T-helper 1 cell treated with Interleukin-12 subunit alpha and Interleukin-12 subunit beta and Interleukin-4 antibody, amounts not matched to agents 30 μg/mL and 1 μg/mL, for 36 hours (primary cell): Measurements from ENCODE around the gene TIAM1.

ENCODE experiments used
- H3K27ac Mint-ChIP-seq: one replicate; pipeline ENCODE4 v1.8.0; 2021; ENCODE audit warnings: mild to moderate bottlenecking, mixed read lengths
- H3K27me3 Mint-ChIP-seq: one replicate; pipeline ENCODE4 v1.8.0; 2021; ENCODE audit warnings: low read depth, mixed read lengths
- H3K36me3 Mint-ChIP-seq: one replicate; pipeline ENCODE4 v1.8.0; 2021; ENCODE audit warnings: low read depth, mixed read lengths
- H3K4me1 Mint-ChIP-seq: one replicate; pipeline ENCODE4 v1.8.0; 2021; ENCODE audit warnings: low read depth, mixed read lengths
- H3K4me3 Mint-ChIP-seq: one replicate; pipeline ENCODE4 v1.8.0; 2021; ENCODE audit warnings: mild to moderate bottlenecking, moderate library complexity, mixed read lengths
- H3K9me3 Mint-ChIP-seq: one replicate; pipeline ENCODE4 v1.8.0; 2021; ENCODE audit warnings: mixed read lengths

Gene TIAM1

GRCh38 chr21:31332525-31332924, 11.5 kb downstream of the TIAM1 start:
- peaks cover 77% of the 10 kb centered on the region for H3K36me3 Mint-ChIP-seq
- H3K4me1 Mint-ChIP-seq, result peaks cover 50% of the 10 kb centered on the region
- peak overlapping the region; percentile 31 for H3K4me3 Mint-ChIP-seq
- no peak overlapping the region for H3K27ac Mint-ChIP-seq
- H3K27me3 Mint-ChIP-seq, result peaks cover 3% of the 10 kb centered on the region
- peaks cover 4% of the 10 kb centered on the region for H3K9me3 Mint-ChIP-seq

- peaks cover 3% of the 10 kb centered on the region for H3K27me3 Mint-ChIP-seq
- peaks cover 4% of the 10 kb centered on the region for H3K9me3 Mint-ChIP-seq
- peaks cover 49% of the 10 kb centered on the region for H3K4me1 Mint-ChIP-seq
- H3K36me3 Mint-ChIP-seq, result peaks cover 73% of the 10 kb centered on the region
- no peak overlapping the region for H3K4me3 Mint-ChIP-seq
- no peak overlapping the region for H3K27ac Mint-ChIP-seq
These were observed 12.8 kb downstream of the TIAM1 start for GRCh38 chr21:31331231-31331630.

- H3K27ac Mint-ChIP-seq, result no peak overlapping the region
- H3K4me3 Mint-ChIP-seq, result no peak overlapping the region
- peaks cover 4% of the 10 kb centered on the region for H3K9me3 Mint-ChIP-seq
- peaks cover 73% of the 10 kb centered on the region for H3K36me3 Mint-ChIP-seq
- peaks cover 49% of the 10 kb centered on the region for H3K4me1 Mint-ChIP-seq
- peaks cover 3% of the 10 kb centered on the region for H3K27me3 Mint-ChIP-seq
These were observed 13.9 kb downstream of the TIAM1 start for GRCh38 chr21:31330144-31330483.

GRCh38 chr21:31329456-31330143, 14.5 kb downstream of the TIAM1 start:
- H3K4me3 Mint-ChIP-seq, result no peak overlapping the region
- H3K27ac Mint-ChIP-seq, result no peak overlapping the region
- peaks cover 3% of the 10 kb centered on the region for H3K27me3 Mint-ChIP-seq
- H3K36me3 Mint-ChIP-seq, result peaks cover 71% of the 10 kb centered on the region
- H3K9me3 Mint-ChIP-seq, result peaks cover 4% of the 10 kb centered on the region
- H3K4me1 Mint-ChIP-seq, result peaks cover 47% of the 10 kb centered on the region

- Mint-ChIP-seq H3K27ac (peak overlapping the region; percentile 77), H3K9me3 (peaks cover 4% of the 10 kb centered on the region), H3K4me3 (peak overlapping the region; percentile 66), H3K27me3 (peaks cover 3% of the 10 kb centered on the region), H3K4me1 (peaks cover 33% of the 10 kb centered on the region), H3K36me3 (peaks cover 64% of the 10 kb centered on the region)
These were observed 17.4 kb downstream of the TIAM1 start for GRCh38 chr21:31326522-31327242.

GRCh38 chr21:31318971-31319370, 25.1 kb downstream of the TIAM1 start:
- no peaks in the 10 kb centered on the region for H3K9me3 Mint-ChIP-seq
- H3K27ac Mint-ChIP-seq, result no peak overlapping the region
- peaks cover 13% of the 10 kb centered on the region for H3K36me3 Mint-ChIP-seq
- no peaks in the 10 kb centered on the region for H3K27me3 Mint-ChIP-seq
- H3K4me1 Mint-ChIP-seq, result peaks cover 17% of the 10 kb centered on the region
- no peak overlapping the region for H3K4me3 Mint-ChIP-seq

- H3K4me3 Mint-ChIP-seq, result no peak overlapping the region
- no peak overlapping the region for H3K27ac Mint-ChIP-seq
- H3K36me3 Mint-ChIP-seq, result peaks cover 8% of the 10 kb centered on the region
- H3K4me1 Mint-ChIP-seq, result peaks cover 17% of the 10 kb centered on the region
- H3K27me3 Mint-ChIP-seq, result no peaks in the 10 kb centered on the region
- H3K9me3 Mint-ChIP-seq, result no peaks in the 10 kb centered on the region
These were observed 26.4 kb downstream of the TIAM1 start for GRCh38 chr21:31317688-31318087.

- H3K4me3 Mint-ChIP-seq, result no peak overlapping the region
- H3K36me3 Mint-ChIP-seq, result peaks cover 6% of the 10 kb centered on the region
- no peak overlapping the region for H3K27ac Mint-ChIP-seq
- H3K27me3 Mint-ChIP-seq, result no peaks in the 10 kb centered on the region
- no peaks in the 10 kb centered on the region for H3K9me3 Mint-ChIP-seq
- H3K4me1 Mint-ChIP-seq, result peaks cover 17% of the 10 kb centered on the region
These were observed 27.4 kb downstream of the TIAM1 start for GRCh38 chr21:31316488-31317169.

GRCh38 chr21:31316072-31316471, 28.0 kb downstream of the TIAM1 start:
- peaks cover 17% of the 10 kb centered on the region for H3K4me1 Mint-ChIP-seq
- no peak overlapping the region for H3K27ac Mint-ChIP-seq
- no peaks in the 10 kb centered on the region for H3K9me3 Mint-ChIP-seq
- no peak overlapping the region for H3K4me3 Mint-ChIP-seq
- no peaks in the 10 kb centered on the region for H3K27me3 Mint-ChIP-seq
- H3K36me3 Mint-ChIP-seq, result peaks cover 9% of the 10 kb centered on the region

- H3K9me3 Mint-ChIP-seq, result no peaks in the 10 kb centered on the region
- no peak overlapping the region for H3K27ac Mint-ChIP-seq
- H3K4me3 Mint-ChIP-seq, result no peak overlapping the region
- peaks cover 3% of the 10 kb centered on the region for H3K4me1 Mint-ChIP-seq
- H3K36me3 Mint-ChIP-seq, result peaks cover 15% of the 10 kb centered on the region
- H3K27me3 Mint-ChIP-seq, result no peaks in the 10 kb centered on the region
These were observed 33.3 kb downstream of the TIAM1 start for GRCh38 chr21:31310750-31311149.

GRCh38 chr21:31308584-31308983, 35.5 kb downstream of the TIAM1 start:
- H3K27ac Mint-ChIP-seq, result no peak overlapping the region
- no peak overlapping the region for H3K4me3 Mint-ChIP-seq
- H3K4me1 Mint-ChIP-seq, result peaks cover 8% of the 10 kb centered on the region
- no peaks in the 10 kb centered on the region for H3K9me3 Mint-ChIP-seq
- peaks cover 24% of the 10 kb centered on the region for H3K36me3 Mint-ChIP-seq
- no peaks in the 10 kb centered on the region for H3K27me3 Mint-ChIP-seq

GRCh38 chr21:31305888-31306287, 38.2 kb downstream of the TIAM1 start:
- Mint-ChIP-seq H3K36me3 (peaks cover 18% of the 10 kb centered on the region), H3K27ac (no peak overlapping the region), H3K27me3 (no peaks in the 10 kb centered on the region), H3K9me3 (no peaks in the 10 kb centered on the region), H3K4me1 (peaks cover 9% of the 10 kb centered on the region), H3K4me3 (no peak overlapping the region)

GRCh38 chr21:31299291-31300147, 44.5 kb downstream of the TIAM1 start:
- Mint-ChIP-seq H3K27ac (no peak overlapping the region), H3K4me1 (peaks cover 15% of the 10 kb centered on the region), H3K36me3 (peaks cover 19% of the 10 kb centered on the region), H3K9me3 (no peaks in the 10 kb centered on the region), H3K4me3 (no peak overlapping the region), H3K27me3 (no peaks in the 10 kb centered on the region)

GRCh38 chr21:31298618-31299269, 45.3 kb downstream of the TIAM1 start:
- Mint-ChIP-seq H3K4me3 (no peak overlapping the region), H3K36me3 (peaks cover 16% of the 10 kb centered on the region), H3K27ac (no peak overlapping the region), H3K9me3 (no peaks in the 10 kb centered on the region), H3K27me3 (no peaks in the 10 kb centered on the region), H3K4me1 (peaks cover 16% of the 10 kb centered on the region)
